HCT116 (cell line): ENCODE data around the gene MX2. TPM values are rescaled to one million over a fixed set of nuclear protein-coding genes. Genes with fewer than 3 reads are reported as not detected.

Source experiments
- ATAC-seq: fragments of 200-7000 bp; cut with Tn5 transposase; 2 replicates; pipeline ENCODE4 v1.9.1; 2020; ENCODE audit warnings: mild to moderate bottlenecking, moderate library complexity
- BruUV-seq: library from RNA; stranded (reverse); fragments of 400-500 nt; replicated peaks from 2 replicates; lab custom pipeline; 2021; lab: Mats Ljungman, UMichigan
- CTCF ChIA-PET: fragments of 300-600 bp; sonication (Branson Sonifier 250); formaldehyde crosslinking; loops from one replicate; lab custom pipeline; 2021; ENCODE audit warnings: antibody characterized with exemption; lab: Charles Lee
- POLR2A ChIA-PET: fragments of 300-600, 350-600 bp; sonication (Branson Sonifier 250); formaldehyde crosslinking; loops from one replicate; lab custom pipeline; 2021; ENCODE audit warnings: antibody characterized with exemption; lab: Charles Lee
- RAD21 ChIA-PET, 2 experiments: fragments of 300-600 bp; sonication (Branson Sonifier 250); formaldehyde crosslinking; loops; one replicate each; lab custom pipeline; 2023; ENCODE audit warnings: low total read pairs in 2 of 2; ENCODE audit not compliant: uncharacterized antibody in 2 of 2, unreplicated experiment in 2 of 2, low non-redundant PET in 1 of 2; lab: Charles Lee
- DNase-seq: peaks from one replicate; pipeline ENCODE4 v3.0.0-alpha.2; 2010; ENCODE audit warnings: low read depth, low spot score
- H2AFZ ChIP-seq: fragments of 200-600 bp; shearing (Covaris generic), sonication (generic); 2 replicates; pipeline ENCODE4 v1.6.1; 2017; ENCODE audit warnings: low read depth, mixed run types, mixed read lengths, antibody characterized with exemption, low read length; ENCODE audit not compliant: poor library complexity, severe bottlenecking
- H3K27ac ChIP-seq: 2 replicates; pipeline ENCODE4 v1.5.1; 2012; ENCODE audit warnings: low read depth, low read length
- H3K27me3 ChIP-seq: fragments of 200-600 bp; sonication (generic); 2 replicates; pipeline ENCODE4 v1.6.1; 2016; ENCODE audit warnings: mixed run types, low read length, mixed read lengths; ENCODE audit not compliant: insufficient read depth
- H3K36me3 ChIP-seq, 2 experiments: fragments of 200-500 bp in 1 of 2; fragments of 200-600 bp in 1 of 2; sonication (Bioruptor generic) in 1 of 2; sonication (generic) in 1 of 2; 2 replicates each; pipeline versions ENCODE4 v1.5.1 to v1.6.1; 2014 to 2016; ENCODE audit warnings: low read length in 2 of 2, inconsistent platforms in 1 of 2, mixed read lengths in 1 of 2, mixed run types in 1 of 2; ENCODE audit not compliant: insufficient read depth in 2 of 2, control insufficient read depth in 1 of 2
- H3K4me1 ChIP-seq, 2 experiments: fragments of 200-600 bp in 1 of 2; sonication (generic) in 1 of 2; 2 replicates each; pipeline versions ENCODE4 v1.5.1 to v1.6.1; 2012 to 2017; ENCODE audit warnings: low read length in 2 of 2, inconsistent platforms in 1 of 2, mild to moderate bottlenecking in 1 of 2, mixed read lengths in 1 of 2, mixed run types in 1 of 2, moderate library complexity in 1 of 2; ENCODE audit not compliant: insufficient read depth in 2 of 2, control insufficient read depth in 1 of 2
- H3K4me2 ChIP-seq: fragments of 200-600 bp; sonication (generic); 2 replicates; pipeline ENCODE4 v1.6.1; 2017; ENCODE audit warnings: mixed run types, low read length, mixed read lengths
- H3K4me3 ChIP-seq, 2 experiments: fragments of 200-600 bp in 1 of 2; sonication (generic) in 1 of 2; replicated peaks in 1 of 2; 2 replicates each; pipeline ENCODE4 v1.5.1; 2011 to 2016; ENCODE audit warnings: low read length in 2 of 2, control low read depth in 1 of 2, low read depth in 1 of 2, mild to moderate bottlenecking in 1 of 2, mixed read lengths in 1 of 2, mixed run types in 1 of 2
- H3K79me2 ChIP-seq: fragments of 200-600 bp; sonication (generic); 2 replicates; pipeline ENCODE4 v1.6.1; 2017; ENCODE audit warnings: mild to moderate bottlenecking, mixed run types, low read length, moderate library complexity, mixed read lengths; ENCODE audit not compliant: insufficient read depth
- H3K9ac ChIP-seq: fragments of 200-600 bp; sonication (generic); 2 replicates; pipeline ENCODE4 v1.6.1; 2016; ENCODE audit warnings: low read length, mixed read lengths
- H3K9me2 ChIP-seq: fragments of 200-600 bp; sonication (generic), shearing (Covaris generic); 2 replicates; pipeline ENCODE4 v1.6.1; 2017; ENCODE audit warnings: mixed run types, mild to moderate bottlenecking, moderate library complexity; ENCODE audit not compliant: insufficient read depth
- H3K9me3 ChIP-seq, 2 experiments: fragments of 200-500 bp in 1 of 2; fragments of 200-600 bp in 1 of 2; sonication (Bioruptor generic) in 1 of 2; sonication (generic) in 1 of 2; 2 replicates each; pipeline ENCODE4 v1.6.1; 2014 to 2017; ENCODE audit warnings: low read length in 2 of 2, mixed read lengths in 2 of 2, inconsistent platforms in 1 of 2, low read depth in 1 of 2, mild to moderate bottlenecking in 1 of 2, mixed run types in 1 of 2, moderate library complexity in 1 of 2; ENCODE audit not compliant: control insufficient read depth in 1 of 2, insufficient read depth in 1 of 2
- H4K20me1 ChIP-seq: fragments of 200-600 bp; sonication (generic), shearing (Covaris generic); 2 replicates; pipeline ENCODE4 v1.6.1; 2017; ENCODE audit warnings: mixed run types, mild to moderate bottlenecking, moderate library complexity; ENCODE audit not compliant: insufficient read depth
- CBX3 ChIP-seq: IDR thresholded peaks from 2 replicates; pipeline ENCODE4 v1.6.1; 2012; ENCODE audit warnings: low read depth
- CEBPB ChIP-seq: IDR thresholded peaks from 2 replicates; pipeline ENCODE4 v1.6.1; 2012; ENCODE audit warnings: low read depth
- CTCF ChIP-seq, 3 experiments: fragments of 200-600 bp in 1 of 3; sonication (generic) in 1 of 3; IDR thresholded peaks in 2 of 3; conservative IDR thresholded peaks in 1 of 3; 2 replicates each; pipeline ENCODE4 v1.5.1; 2012 to 2017; ENCODE audit warnings: low read depth in 2 of 3, low read length in 2 of 3, antibody characterized with exemption in 1 of 3, borderline replicate concordance in 1 of 3, control low read depth in 1 of 3, mild to moderate bottlenecking in 1 of 3, mixed read lengths in 1 of 3, mixed run types in 1 of 3, moderate library complexity in 1 of 3; ENCODE audit not compliant: insufficient read depth in 1 of 3
- FOSL1 ChIP-seq: IDR thresholded peaks from 2 replicates; pipeline ENCODE4 v1.6.1; 2012; ENCODE audit warnings: low read depth
- POLR2AphosphoS5 ChIP-seq: IDR thresholded peaks from 2 replicates; pipeline ENCODE4 v1.6.1; 2011; ENCODE audit warnings: mild to moderate bottlenecking, low read depth, low read length, moderate library complexity
- SIN3A ChIP-seq: IDR thresholded peaks from 2 replicates; pipeline ENCODE4 v1.6.1; 2012; ENCODE audit warnings: low read depth
- SP1 ChIP-seq: IDR thresholded peaks from 2 replicates; pipeline ENCODE4 v1.6.1; 2012; ENCODE audit warnings: low read depth
- TCF7L2 ChIP-seq: IDR thresholded peaks from 2 replicates; pipeline ENCODE4 v1.7.0; 2011; ENCODE audit warnings: borderline replicate concordance, inconsistent platforms; ENCODE audit not compliant: insufficient read depth, insufficient read length; ENCODE audit errors: extremely low read depth
- intact Hi-C: fragments of 100-400 bp; cut with micrococcal nuclease; formaldehyde crosslinking; loops from 2 replicates; pipeline ENCODE4 v1.10.0; 2022
- total RNA-seq: library from RNA; stranded (reverse); gene quantifications from one replicate; pipeline ENCODE4 v1.2.1, GENCODE V29; 2021; ENCODE audit not compliant: unreplicated experiment
- TF ChIP-seq, protein P1 (sequence below): IDR thresholded peaks from 2 replicates; pipeline ENCODE4 v1.6.1; 2012

MX2 gene
- total RNA-seq, 1 experiment from 2014 or later: 0.22 TPM

DNA sequence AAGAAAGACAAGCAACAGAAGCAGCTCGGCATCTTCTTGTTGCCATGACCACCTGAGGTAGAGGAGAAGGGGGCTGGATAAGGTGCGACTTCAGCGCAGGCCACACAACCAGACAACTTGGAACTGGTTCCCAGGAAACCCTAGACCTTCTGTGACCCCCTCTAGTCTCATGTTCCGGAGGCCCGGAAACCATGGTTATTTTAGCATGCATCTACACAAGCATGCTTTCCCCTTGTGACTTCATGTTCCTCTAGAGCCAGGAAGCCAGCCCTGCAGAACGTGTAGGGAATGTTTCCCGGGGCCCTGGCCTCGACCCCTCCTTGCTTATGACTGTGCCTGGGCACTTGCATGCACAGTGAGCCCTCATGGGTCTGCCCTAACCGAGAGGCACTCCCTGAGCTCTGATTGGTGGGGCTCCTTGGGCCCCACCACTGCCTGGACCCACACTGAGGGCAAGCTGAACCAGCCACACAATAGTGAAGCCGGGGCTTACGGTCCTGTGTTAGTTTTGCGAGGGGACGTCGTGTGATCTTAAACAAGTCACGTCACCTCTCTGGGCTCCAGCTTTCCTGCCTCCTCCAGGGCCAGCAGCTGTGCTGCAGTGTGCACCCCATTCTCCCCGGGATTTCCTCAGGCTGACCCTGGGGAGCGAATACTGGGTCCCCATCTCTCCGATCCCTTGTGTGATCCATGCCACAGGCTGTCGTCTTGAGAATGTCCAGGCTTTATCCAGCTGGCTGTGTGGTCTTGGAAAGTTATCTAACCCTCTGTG lies 12.0 kb upstream of the MX2 start:
- H3K79me2 ChIP-seq: no peaks in the 10 kb centered on the region
- H3K27ac ChIP-seq: no peak overlapping the region
- H3K4me1 ChIP-seq: no peaks in the 10 kb centered on the region
- H3K9ac ChIP-seq: no peak overlapping the region
- ATAC-seq: no peak
- intact Hi-C loops: no loop called here
- no peak overlapping the region for H3K4me2 ChIP-seq
- ChIA-PET POLR2A (no interaction called here), CTCF (no interaction called here), RAD21 (no interaction called here)
- no peaks in the 10 kb centered on the region for H3K36me3 ChIP-seq
- no peak overlapping the region for H2AFZ ChIP-seq
- no peaks in the 10 kb centered on the region for H3K9me3 ChIP-seq
- no peak for DNase-seq
- BruUV-seq: no TSS peak
- H3K4me3 ChIP-seq: no peak overlapping the region
- H3K9me2 ChIP-seq: no peaks in the 10 kb centered on the region
- no peak for TF ChIP-seq CTCF (IDR thresholded peaks at IDR 0.05 in 2 of 3, conservative IDR thresholded peaks at IDR 0.05 in 1 of 3; ENCODE audit: borderline replicate concordance in 1 of 3, insufficient read depth in 1 of 3, low read depth in 2 of 3, low read length in 2 of 3)
- TF ChIP-seq, protein P1, sequence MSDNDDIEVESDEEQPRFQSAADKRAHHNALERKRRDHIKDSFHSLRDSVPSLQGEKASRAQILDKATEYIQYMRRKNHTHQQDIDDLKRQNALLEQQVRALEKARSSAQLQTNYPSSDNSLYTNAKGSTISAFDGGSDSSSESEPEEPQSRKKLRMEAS: no peak
- no peak for TF ChIP-seq SIN3A
- TF ChIP-seq, all 23 proteins: peak for 0
- H3K27me3 ChIP-seq: peaks cover 42% of the 10 kb centered on the region
- no peaks in the 10 kb centered on the region for H4K20me1 ChIP-seq

- CTCF ChIA-PET: no interaction called here
- peaks cover 49% of the 10 kb centered on the region for H3K27me3 ChIP-seq
- H4K20me1 ChIP-seq: no peaks in the 10 kb centered on the region
- no peaks in the 10 kb centered on the region for H3K9me3 ChIP-seq
- no peak overlapping the region for H3K4me2 ChIP-seq
- H3K4me1 ChIP-seq: no peaks in the 10 kb centered on the region
- H3K36me3 ChIP-seq: no peaks in the 10 kb centered on the region
- no peak overlapping the region for H3K4me3 ChIP-seq
- ATAC-seq (no peak), DNase-seq (no peak)
- no peak overlapping the region for H3K27ac ChIP-seq
- POLR2A ChIA-PET: no interaction called here
- no peaks in the 10 kb centered on the region for H3K79me2 ChIP-seq
- TF ChIP-seq SIN3A (no peak), SP1 (no peak), CEBPB (no peak), POLR2AphosphoS5 (no peak), CBX3 (no peak), TCF7L2 (no peak), FOSL1 (no peak)
- TF ChIP-seq, protein P1: no peak
- H3K9ac ChIP-seq: no peak overlapping the region
- RAD21 ChIA-PET: no interaction called here
- no TSS peak for BruUV-seq
- H2AFZ ChIP-seq: no peak overlapping the region
- no peaks in the 10 kb centered on the region for H3K9me2 ChIP-seq
- intact Hi-C loops: no loop called here
Observed at GRCh38 chr21:41350436-41351155, 11.2 kb upstream of the MX2 start.
